Amniotic stem cell (primary cell): Measurements from ENCODE around the gene USHBP1.

Source experiments
- DNase-seq: peaks from one replicate; lab custom pipeline; 2025; lab: John Stamatoyannopoulos, UW

The USHBP1 gene

GRCh38 chr19:17237747-17238706 is 26.5 kb downstream of the USHBP1 start:
- no peak for DNase-seq

GRCh38 chr19:17236811-17237543 is 27.6 kb downstream of the USHBP1 start:
- DNase-seq: no peak

- no peak for DNase-seq
Measured at GRCh38 chr19:17235971-17236777, 28.4 kb downstream of the USHBP1 start.

GRCh38 chr19:17235300-17235970 is 29.1 kb downstream of the USHBP1 start:
- peak; percentile 43 for DNase-seq

- no peak for DNase-seq
Measured at GRCh38 chr19:17234911-17235299, 29.6 kb downstream of the USHBP1 start.

GRCh38 chr19:17232258-17232657 is 32.3 kb downstream of the USHBP1 start:
- DNase-seq: no peak

GRCh38 chr19:17229890-17230289 is 34.7 kb downstream of the USHBP1 start:
- no peak for DNase-seq

GRCh38 chr19:17227798-17228367 is 36.7 kb downstream of the USHBP1 start:
- DNase-seq: no peak

- peak; percentile 97 for DNase-seq
Measured at GRCh38 chr19:17226002-17226933, 38.3 kb downstream of the USHBP1 start, which contains the start of gene OCEL1. Gene OCEL1 (plus strand): TSS chr19:17226226. CDS start chr19:17226248, 22 bp downstream.

- DNase-seq: no peak
Measured at GRCh38 chr19:17225053-17225452, 39.5 kb downstream of the USHBP1 start.

GRCh38 chr19:17220207-17220758 is 44.3 kb downstream of the USHBP1 start:
- DNase-seq: no peak

GRCh38 chr19:17219286-17219685 is 45.3 kb downstream of the USHBP1 start:
- DNase-seq: no peak

- DNase-seq: no peak
Measured at GRCh38 chr19:17216058-17216670, 48.4 kb downstream of the USHBP1 start.

- DNase-seq: peak; percentile 74
Measured at GRCh38 chr19:17215127-17215971, 49.2 kb downstream of the USHBP1 start, which contains the start of gene USE1. Gene USE1 (plus strand): TSS chr19:17215357. CDS start chr19:17215406, 49 bp downstream.

- DNase-seq: no peak
Measured at GRCh38 chr19:17214508-17215126, 49.9 kb downstream of the USHBP1 start.

GRCh38 chr19:17213334-17213733 is 51.2 kb downstream of the USHBP1 start:
- no peak for DNase-seq

- no peak for DNase-seq
Measured at GRCh38 chr19:17211547-17212446, 52.7 kb downstream of the USHBP1 start.
